ENCODE measurements around the gene LUC7L2. TPM values are rescaled to one million over a fixed set of nuclear protein-coding genes. Genes with fewer than 3 reads are reported as not detected.
A peak's percentile ranks its signal among the peaks of the same experiment; 100 is the strongest.
"Not testable (repeated sequence)": the region's sequence is repeated elsewhere in the genome, so short reads cannot be mapped to it uniquely, and the experiment has no call there.

The LUC7L2 gene
- total RNA-seq, 1 experiment from 2014 or later, result 49.1 TPM

DNA sequence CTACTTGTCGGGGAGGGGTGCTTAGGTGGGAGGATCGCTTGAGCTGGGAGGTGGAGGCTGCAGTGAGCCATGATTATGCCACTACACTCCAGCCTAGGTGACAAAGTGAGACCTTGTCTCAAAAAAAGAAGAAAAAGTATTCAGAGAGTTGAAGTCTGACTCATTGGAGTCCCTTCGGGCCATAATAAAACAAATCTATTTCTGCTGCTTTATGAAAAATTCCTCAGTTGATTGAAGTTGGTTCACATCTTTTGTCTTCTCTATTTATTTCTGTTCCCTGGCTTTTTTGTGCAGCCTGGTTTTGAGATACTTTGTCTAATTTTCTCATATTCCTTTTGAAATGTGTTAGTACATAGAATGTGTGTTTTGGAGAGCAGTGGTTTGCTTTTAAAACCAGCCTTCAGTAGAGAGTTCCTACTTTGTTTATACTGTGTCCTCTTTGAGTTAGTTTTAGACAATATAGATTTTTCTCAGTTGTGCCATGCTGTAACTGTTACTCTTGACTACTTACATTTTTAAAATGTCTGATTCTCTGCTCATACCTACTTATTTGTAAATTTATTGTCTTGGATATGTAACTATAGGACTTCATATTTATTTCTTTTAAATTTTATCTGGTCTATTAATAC lies 36.7 kb downstream of the LUC7L2 start:
- DNase-seq (ENCODE audit: low read depth), result peak; percentile 17

- no peak for DNase-seq (ENCODE audit: low read depth)
Observed at GRCh38 chr7:139397192-139397591, 37.5 kb downstream of the LUC7L2 start.

DNA sequence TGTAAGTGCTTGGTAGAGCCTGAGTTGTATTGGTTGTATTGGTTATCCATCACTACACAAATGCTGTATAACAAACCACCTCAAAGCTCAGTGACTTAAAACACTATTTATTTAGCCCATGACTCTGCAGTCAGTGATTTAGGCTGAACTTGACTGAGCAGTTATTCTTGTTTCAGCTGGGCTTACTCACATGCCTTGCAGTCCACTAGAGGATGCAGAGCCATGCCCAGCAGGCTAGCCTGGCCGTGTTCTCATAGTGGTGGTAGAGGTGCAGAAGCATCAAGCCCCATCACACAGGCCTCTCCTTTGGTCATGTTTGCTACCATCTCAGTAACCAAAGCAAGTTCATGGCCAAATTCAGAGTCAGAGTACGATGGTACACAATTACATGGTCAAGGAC lies 43.9 kb downstream of the LUC7L2 start:
- DNase-seq (ENCODE audit: low read depth), result no peak

DNA sequence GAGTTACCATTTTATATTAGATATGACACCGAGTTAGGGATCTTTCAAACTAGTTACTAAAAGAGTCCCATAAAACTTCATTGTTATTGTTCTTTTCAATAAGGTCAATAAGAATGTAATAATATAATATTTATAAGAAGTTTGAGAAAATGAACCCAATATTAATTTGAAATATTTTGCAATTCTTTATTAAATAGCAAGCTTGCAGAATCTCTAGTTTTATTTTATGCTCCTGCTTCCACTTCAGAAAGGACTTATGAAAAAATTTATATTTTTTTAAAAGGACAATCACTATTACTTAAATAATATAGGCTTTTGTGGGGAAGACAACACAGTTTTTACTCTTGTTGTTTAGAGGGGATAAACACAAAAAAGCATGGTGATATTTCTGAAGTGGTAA lies 47.9 kb downstream of the LUC7L2 start:
- DNase-seq (ENCODE audit: low read depth), result no peak

DNA sequence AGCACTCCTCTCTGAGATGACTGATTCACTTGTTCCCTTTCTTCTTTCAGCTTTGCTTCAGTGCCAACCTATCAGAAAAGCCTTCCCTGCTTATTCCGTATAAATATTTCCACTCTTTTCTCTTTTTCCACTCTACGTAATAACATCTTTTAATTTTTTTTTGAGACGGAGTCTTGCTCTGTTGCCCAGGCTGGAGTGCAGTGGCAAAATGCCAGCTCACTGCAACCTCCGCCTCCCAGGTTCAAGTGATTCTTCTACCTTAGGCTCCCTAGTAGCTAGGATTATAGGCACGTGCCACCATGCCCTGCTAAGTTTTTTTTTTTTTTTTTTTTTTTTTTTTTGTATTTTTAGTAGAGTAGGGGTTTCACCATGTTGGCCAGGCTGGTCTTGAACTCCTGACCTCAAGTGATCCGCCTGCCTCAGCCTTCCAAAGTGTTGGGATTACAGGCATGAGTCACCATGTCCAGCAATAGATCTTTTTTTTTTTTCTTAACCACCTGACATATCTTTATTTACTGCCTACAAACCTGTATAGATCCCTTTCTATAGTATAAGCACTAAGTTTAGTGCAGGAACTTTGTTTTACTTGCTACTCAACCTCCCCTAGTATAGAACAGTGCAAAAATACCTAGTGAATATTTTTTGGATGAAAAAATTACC lies 55.2 kb downstream of the LUC7L2 start:
- not testable (repeated sequence) for DNase-seq (ENCODE audit: low read depth)

- no peak for DNase-seq (ENCODE audit: low read depth)
Observed at GRCh38 chr7:139416405-139416804, 56.7 kb downstream of the LUC7L2 start.

DNA sequence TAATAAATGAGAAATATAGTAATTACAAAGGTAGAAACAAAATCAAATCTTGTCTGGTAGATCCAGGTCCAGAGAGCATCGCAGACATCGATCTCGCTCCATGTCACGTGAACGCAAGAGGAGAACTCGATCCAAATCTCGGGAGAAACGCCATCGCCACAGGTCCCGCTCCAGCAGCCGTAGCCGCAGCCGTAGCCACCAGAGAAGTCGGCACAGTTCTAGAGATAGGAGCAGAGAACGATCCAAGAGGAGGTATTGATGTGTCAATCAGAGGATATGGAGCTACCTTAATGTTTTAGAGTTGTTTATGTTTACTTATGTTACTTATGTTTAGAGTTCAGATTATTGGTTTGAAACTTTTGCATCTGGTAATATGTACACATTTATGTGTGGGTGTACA lies 57.8 kb downstream of the LUC7L2 start:
- no peak for DNase-seq (ENCODE audit: low read depth)

- DNase-seq (ENCODE audit: low read depth), result no peak
Observed at GRCh38 chr7:139421123-139421522, 61.4 kb downstream of the LUC7L2 start.

DNA sequence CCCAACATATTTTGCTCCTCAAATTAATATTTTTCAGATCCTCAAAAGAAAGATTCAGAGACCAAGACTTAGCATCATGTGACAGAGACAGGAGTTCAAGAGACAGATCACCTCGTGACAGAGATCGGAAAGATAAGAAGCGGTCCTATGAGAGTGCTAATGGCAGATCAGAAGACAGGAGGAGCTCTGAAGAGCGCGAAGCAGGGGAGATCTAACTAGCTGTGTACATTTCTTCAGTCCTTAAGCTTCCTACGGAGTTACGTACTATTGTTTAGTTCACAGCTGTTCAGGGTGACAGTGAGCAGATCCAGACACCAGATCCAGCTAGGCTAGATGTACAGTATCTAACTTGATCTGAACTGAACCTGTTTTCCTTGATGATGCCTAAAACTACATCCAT lies 62.4 kb downstream of the LUC7L2 start:
- DNase-seq (ENCODE audit: low read depth), result no peak

DNA sequence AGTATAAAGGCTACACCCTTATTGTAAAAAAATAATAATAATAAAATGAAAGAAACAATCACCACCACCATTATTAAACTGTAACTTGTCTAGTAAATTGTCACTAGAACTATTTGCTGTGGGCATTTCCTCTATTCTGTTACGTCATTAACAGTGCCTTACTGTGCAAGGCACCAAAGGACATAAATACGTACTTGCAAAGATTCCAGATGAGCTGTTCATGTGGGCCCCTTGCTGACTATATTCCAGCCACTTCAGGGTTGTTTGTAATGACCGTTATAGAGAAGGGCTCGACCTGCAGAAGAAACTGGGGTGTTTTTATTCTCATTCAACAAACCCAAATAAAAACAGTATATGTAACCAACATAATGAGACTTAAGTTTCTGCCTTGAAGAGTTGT lies 63.4 kb downstream of the LUC7L2 start:
- no peak for DNase-seq (ENCODE audit: low read depth)

DNA sequence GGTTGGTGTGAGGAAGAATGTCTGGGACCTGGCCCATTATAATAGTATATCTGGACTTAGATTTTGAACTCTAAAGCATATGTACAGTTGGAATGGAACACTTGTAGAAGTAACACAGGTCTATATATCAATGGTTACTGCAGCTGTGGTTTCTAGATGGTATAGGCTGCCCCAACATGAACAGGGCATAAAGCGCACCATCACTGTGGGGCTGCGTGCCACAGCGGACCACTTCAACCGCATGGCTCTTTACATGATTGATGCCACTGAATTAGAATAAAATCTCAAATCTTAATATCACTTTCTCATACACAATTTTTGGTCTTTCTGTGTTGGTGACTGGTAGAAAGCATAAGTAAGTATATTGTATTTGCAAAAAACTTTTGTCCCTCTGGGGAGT lies 64.3 kb downstream of the LUC7L2 start:
- DNase-seq (ENCODE audit: low read depth), result no peak

DNA sequence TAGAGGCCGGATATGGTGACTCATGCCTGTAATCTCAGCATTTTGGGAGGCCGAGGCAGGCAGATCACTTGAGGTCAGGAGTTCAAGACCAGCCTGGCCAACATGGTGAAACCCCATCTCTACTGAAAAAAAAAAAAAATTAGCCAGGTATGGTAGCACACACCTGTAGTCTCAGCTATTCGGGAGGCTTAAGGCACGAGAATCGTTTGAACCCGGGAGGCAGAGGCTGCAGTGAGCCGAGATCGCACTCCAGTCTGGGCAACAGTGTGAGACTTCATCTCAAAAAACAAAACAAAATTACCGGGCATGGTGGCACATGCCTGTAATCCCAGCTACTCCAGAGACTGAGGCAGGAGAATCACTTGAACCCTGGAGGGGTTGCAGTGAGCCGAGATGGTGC lies 66.0 kb downstream of the LUC7L2 start:
- DNase-seq (ENCODE audit: low read depth), result not testable (repeated sequence)

DNA sequence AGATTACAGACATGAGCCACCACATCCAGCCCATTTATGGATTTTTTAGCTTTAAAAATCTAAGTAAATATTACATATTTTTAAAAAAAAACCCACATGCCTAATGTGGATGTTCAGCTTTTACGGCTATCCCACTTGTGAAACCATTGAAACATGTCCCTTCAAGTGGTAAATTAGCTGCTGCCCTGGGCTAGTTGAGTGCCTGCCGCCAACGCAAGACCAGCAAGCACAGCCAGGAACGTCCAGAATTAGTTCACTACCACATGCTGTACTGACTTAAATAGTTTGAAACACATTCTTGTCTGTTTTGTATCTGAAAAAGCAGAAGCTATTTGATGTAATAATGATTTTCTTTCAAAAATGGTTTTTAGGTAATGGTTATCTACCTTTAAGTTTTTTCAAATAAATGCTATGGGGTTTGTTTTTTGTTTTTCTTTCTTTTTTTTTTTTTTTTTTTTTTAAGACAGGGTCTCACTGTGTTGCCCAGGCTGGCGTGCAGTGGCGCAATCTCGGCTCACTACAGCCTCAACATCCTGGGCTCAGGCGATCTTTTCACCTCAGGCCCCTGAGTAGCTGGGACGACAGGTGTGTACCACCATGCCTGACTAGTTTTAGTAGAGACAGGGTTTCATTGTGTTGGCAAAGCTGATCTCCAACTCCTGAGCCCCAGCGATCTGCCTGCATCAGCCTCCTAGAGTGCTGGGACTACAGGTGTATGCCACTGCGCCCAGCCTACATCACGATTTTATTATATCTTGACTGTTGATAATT lies 66.7 kb downstream of the LUC7L2 start:
- no peak for DNase-seq (ENCODE audit: low read depth)

DNA sequence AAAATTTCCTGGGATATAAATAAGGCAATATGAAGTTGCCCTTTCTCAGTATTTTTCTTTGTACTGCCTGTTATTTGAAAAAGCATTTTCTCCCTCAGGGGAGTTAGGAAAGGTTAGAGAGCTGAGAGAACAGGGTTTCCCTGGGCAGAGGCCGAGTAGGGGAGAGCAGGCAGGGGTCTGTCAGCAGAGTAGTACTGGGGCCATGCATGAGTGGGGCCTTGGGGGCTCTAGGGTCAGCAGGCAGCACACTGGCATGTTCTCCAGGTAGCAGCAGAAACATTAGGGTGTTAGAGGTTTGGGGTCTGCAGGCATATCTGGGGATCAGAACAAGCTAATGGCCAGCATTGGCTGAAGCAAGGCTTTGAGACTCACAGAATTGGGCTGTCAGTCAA lies 67.3 kb downstream of the LUC7L2 start:
- DNase-seq (ENCODE audit: low read depth), result no peak

DNA sequence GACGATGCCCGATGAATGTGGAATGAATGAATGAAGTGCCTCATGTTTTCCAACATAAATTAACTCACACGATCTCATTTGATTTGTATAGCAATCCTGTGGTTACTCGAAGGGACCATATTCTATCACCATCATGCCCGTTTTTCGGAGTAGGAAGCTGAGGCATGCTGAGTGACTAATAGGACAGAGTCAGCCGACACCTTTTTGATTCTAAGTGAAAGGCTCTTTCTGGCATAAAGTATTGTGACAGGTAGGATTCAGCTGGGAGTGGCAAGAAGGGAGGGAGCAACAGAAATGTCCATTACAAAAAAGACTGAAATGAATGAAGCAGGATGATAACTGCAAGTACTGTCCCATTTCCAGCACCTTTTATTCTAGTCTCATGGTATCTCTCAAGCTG lies 68.1 kb downstream of the LUC7L2 start:
- DNase-seq (ENCODE audit: low read depth), result no peak

- not testable (repeated sequence) for DNase-seq (ENCODE audit: low read depth)
Observed at GRCh38 chr7:139429735-139430134, 70.0 kb downstream of the LUC7L2 start.

DNA sequence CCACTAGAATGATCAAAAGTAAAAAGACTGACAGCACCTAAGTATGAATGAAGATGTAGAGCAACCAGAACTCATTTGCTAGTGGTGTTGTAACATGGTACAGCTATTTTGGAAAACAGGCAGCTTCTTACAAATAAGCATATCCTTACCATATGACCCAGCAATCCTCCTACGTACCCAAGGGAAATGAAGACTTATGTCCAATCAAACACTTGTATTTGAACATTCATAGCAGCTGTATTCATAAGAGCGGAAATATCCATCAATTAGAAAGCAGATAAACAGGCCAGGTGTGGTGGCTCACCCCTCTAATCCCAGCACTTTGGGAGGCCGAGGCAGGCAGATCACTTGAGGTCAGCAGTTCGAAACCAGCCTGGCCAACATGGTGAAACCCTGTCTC lies 70.7 kb downstream of the LUC7L2 start:
- DNase-seq (ENCODE audit: low read depth), result no peak

DNA sequence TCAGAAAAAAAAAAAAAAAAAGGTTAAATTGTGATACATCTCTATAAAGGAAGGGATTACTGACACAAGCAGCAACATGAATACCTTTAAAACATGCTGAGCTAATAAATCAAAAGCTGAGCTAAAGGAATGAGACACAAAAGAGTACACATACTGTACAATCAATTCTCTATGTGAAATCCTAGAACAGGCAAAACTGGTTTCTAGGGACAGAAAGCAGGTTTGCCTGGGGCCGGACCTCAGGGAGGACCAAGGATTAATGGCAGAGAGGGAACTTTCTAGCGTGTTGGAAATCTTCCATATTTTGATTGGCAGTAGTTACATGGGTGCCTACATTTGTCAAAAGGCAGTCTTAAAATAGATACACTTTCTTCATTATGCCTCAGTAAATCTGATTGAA lies 71.3 kb downstream of the LUC7L2 start:
- no peak for DNase-seq (ENCODE audit: low read depth)

- DNase-seq (ENCODE audit: low read depth), result no peak
Observed at GRCh38 chr7:139431459-139431858, 71.8 kb downstream of the LUC7L2 start.

- no peak for DNase-seq (ENCODE audit: low read depth)
Observed at GRCh38 chr7:139436806-139437205, 77.1 kb downstream of the LUC7L2 start.

- no peak for DNase-seq (ENCODE audit: low read depth)
Observed at GRCh38 chr7:139439375-139439774, 79.7 kb downstream of the LUC7L2 start.

DNA sequence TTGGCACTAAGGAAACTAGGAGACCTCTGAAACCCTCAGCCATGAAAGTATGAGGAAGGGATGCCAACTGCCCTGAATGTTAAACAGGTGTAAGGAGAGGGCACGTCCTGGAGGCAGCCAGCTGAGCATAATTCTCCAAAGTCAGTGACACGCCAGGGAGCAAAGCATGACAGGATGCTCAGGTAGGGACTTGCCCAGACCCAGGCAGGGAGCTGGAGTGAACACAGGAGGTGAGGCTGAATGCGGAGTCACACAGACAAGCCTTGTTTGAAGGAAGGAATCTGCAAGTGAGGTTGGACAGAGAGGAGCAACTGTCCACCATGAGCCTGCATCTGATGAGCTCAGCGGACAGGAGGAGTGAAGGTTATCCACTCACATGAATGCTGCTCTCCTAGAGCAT lies 82.3 kb downstream of the LUC7L2 start:
- DNase-seq (ENCODE audit: low read depth), result no peak
